CD4-positive, alpha-beta T cell (primary cell): ENCODE measurements around the gene OSBPL7. TPM values are rescaled to one million over a fixed set of nuclear protein-coding genes. Genes with fewer than 3 reads are reported as not detected.

ENCODE experiments used
- ATAC-seq: fragments of 200-7000 bp; cut with Tn5 transposase; one replicate; pipeline ENCODE4 v1.10.0; 2022; ENCODE audit warnings: mild to moderate bottlenecking; ENCODE audit not compliant: poor library complexity
- CTCF ChIA-PET: fragments of 350-600 bp; sonication (Branson Sonifier 250); formaldehyde crosslinking; loops from one replicate; lab custom pipeline; 2021; ENCODE audit warnings: antibody characterized with exemption, inconsistent platforms; lab: Charles Lee
- POLR2A ChIA-PET: fragments of 350-600 bp; sonication (Branson Sonifier 250); formaldehyde crosslinking; loops from one replicate; lab custom pipeline; 2021; ENCODE audit warnings: antibody characterized with exemption, inconsistent platforms; lab: Charles Lee
- DNase-seq, 14 experiments: peaks; one replicate each; pipeline ENCODE4 v3.0.0-alpha.2; 2013 to 2020; ENCODE audit warnings: mixed read lengths in 2 of 14
- H3K27ac ChIP-seq, 2 donors: one replicate each; pipeline versions ENCODE4 v1.5.1 to v1.7.0; 2013; ENCODE audit warnings: low read length in 2 of 2, low read depth in 1 of 2, mild to moderate bottlenecking in 1 of 2
- H3K27me3 ChIP-seq, 2 experiments: 1 replicate in 1 of 2; 2 replicates in 1 of 2; pipeline versions ENCODE4 v1.6.1 to v1.7.0; 2013; ENCODE audit warnings: low read length in 2 of 2, control low read depth in 1 of 2, mild to moderate bottlenecking in 1 of 2, moderate library complexity in 1 of 2; ENCODE audit not compliant: insufficient read depth in 2 of 2, control insufficient read depth in 1 of 2
- H3K36me3 ChIP-seq: one replicate; pipeline ENCODE4 v1.6.1; 2013; ENCODE audit warnings: low read length, control low read depth; ENCODE audit not compliant: insufficient read depth
- H3K4me1 ChIP-seq: one replicate; pipeline ENCODE4 v1.6.1; 2013; ENCODE audit warnings: low read length, control low read depth; ENCODE audit not compliant: insufficient read depth
- H3K4me3 ChIP-seq: one replicate; pipeline ENCODE4 v1.5.1; 2013; ENCODE audit warnings: mild to moderate bottlenecking, low read length, moderate library complexity
- H3K9me3 ChIP-seq, 2 experiments: 1 replicate in 1 of 2; 2 replicates in 1 of 2; pipeline versions ENCODE4 v1.6.1 to v1.7.0; 2013; ENCODE audit warnings: low read length in 2 of 2, mild to moderate bottlenecking in 2 of 2, control low read depth in 1 of 2, moderate library complexity in 1 of 2; ENCODE audit not compliant: control insufficient read depth in 1 of 2, insufficient read depth in 1 of 2
- H3K27ac Mint-ChIP-seq: one replicate; pipeline ENCODE4 v1.8.0; 2020; ENCODE audit warnings: mixed read lengths
- H3K27me3 Mint-ChIP-seq: one replicate; pipeline ENCODE4 v1.8.0; 2021; ENCODE audit warnings: mixed read lengths
- H3K36me3 Mint-ChIP-seq: one replicate; pipeline ENCODE4 v1.8.0; 2021; ENCODE audit warnings: low read depth, mixed read lengths
- H3K4me1 Mint-ChIP-seq: one replicate; pipeline ENCODE4 v1.8.0; 2021; ENCODE audit warnings: low read depth, mixed read lengths
- H3K4me3 Mint-ChIP-seq: one replicate; pipeline ENCODE4 v1.8.0; 2020; ENCODE audit warnings: mild to moderate bottlenecking, mixed read lengths
- H3K9me3 Mint-ChIP-seq: one replicate; pipeline ENCODE4 v1.8.0; 2020; ENCODE audit warnings: mixed read lengths
- intact Hi-C, 2 experiments: fragments of 100-400 bp; cut with DNase I in 1 of 2; cut with micrococcal nuclease in 1 of 2; formaldehyde crosslinking; loops; one replicate each; pipeline versions ENCODE4 v1.15.1 to v1.9.0; 2023 to 2025; cut with DNase I, micrococcal nuclease
- total RNA-seq, 174 experiments: library from RNA in 2 of 174; stranded (reverse) in 2 of 174; gene quantifications; one replicate each; pipeline ENCODE4 v1.2.3 and lab custom pipeline; 2021 to 2026
- TF ChIP-seq, protein P1 (sequence below): fragments of 200-600 bp; IDR thresholded peaks from one replicate; pipeline ENCODE4 v1.8.0; 2022; ENCODE audit warnings: antibody characterized with exemption, mild to moderate bottlenecking

The OSBPL7 gene
- total RNA-seq, 2 experiments from 2014 or later, result 30.1 to 30.8 TPM

DNA sequence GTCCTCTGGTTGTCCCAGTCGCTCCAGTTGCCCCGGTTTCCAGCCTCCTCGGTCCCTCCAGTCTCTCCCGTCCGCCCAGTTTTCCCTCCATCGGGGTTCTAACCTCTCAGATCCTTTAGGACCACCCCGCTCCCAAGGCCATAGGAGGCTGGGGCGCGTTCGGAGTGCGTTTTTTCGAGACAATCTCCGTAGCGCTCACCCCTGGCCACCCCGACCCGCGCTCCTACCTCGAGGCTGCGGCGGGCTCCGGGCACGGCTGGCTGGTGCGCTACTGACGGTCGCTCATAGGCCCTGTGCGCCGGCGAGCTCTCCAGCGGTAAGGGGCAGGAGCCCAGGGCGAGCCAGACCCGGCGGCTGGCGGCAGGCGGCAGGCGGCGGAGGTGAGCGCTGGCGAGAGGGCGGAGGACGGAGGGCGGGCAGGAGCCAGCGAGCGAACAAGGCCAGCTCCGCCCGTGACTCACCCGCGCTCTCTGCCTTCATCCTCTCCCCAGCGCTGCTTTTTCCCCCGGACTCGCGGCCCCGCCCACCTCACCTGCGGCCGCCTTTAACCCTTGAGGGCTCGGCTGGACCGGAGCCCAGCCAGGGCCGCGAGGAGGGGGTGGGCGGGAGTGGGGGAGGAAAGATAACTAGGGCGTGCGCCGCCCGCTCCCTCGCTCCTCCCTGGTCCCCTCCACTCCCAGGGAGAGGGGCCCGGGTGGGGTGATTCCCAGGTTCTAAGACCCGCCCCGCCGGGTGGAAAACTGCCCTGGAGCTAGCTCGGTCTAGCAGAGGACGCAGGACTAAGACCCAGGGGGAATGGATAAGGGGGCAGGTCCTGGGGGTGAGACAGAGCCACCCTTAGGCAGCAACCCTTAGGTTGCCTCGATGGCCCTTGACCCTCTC, 29.3 kb upstream of the OSBPL7 start, which contains the start of gene SP6:
Gene SP6, minus strand, starts transcription at position 472 of the 882 bp plus-strand sequence. CDS start 2,734 bp downstream, outside the sequence.
- intact Hi-C loops, result no loop called here
- TF ChIP-seq, protein P1, sequence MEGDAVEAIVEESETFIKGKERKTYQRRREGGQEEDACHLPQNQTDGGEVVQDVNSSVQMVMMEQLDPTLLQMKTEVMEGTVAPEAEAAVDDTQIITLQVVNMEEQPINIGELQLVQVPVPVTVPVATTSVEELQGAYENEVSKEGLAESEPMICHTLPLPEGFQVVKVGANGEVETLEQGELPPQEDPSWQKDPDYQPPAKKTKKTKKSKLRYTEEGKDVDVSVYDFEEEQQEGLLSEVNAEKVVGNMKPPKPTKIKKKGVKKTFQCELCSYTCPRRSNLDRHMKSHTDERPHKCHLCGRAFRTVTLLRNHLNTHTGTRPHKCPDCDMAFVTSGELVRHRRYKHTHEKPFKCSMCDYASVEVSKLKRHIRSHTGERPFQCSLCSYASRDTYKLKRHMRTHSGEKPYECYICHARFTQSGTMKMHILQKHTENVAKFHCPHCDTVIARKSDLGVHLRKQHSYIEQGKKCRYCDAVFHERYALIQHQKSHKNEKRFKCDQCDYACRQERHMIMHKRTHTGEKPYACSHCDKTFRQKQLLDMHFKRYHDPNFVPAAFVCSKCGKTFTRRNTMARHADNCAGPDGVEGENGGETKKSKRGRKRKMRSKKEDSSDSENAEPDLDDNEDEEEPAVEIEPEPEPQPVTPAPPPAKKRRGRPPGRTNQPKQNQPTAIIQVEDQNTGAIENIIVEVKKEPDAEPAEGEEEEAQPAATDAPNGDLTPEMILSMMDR, result no peak
- Histone ChIP-seq H3K4me3 (peak within 1 kb of the TSS; percentile 35), H3K27ac (no peak within 1 kb of the TSS), H3K9me3 (peaks cover 0 to 13% of the 10 kb centered on the region in 2 experiments), H3K36me3 (no peaks in the 10 kb centered on the region), H3K4me1 (peaks cover 46% of the 10 kb centered on the region), H3K27me3 (peaks cover 71 to 88% of the 10 kb centered on the region in 2 experiments)
- peak; percentile 33 to 83 (median 64) for DNase-seq
- peak within 1 kb of the TSS; percentile 65 for H3K4me3 Mint-ChIP-seq
- H3K36me3 Mint-ChIP-seq, result no peaks in the 10 kb centered on the region
- peak; percentile 82 for ATAC-seq
- no peak within 1 kb of the TSS for H3K27ac Mint-ChIP-seq
- peaks cover 87% of the 10 kb centered on the region for H3K27me3 Mint-ChIP-seq
- POLR2A ChIA-PET, result interaction anchor here (1.1 to 2.0 kb wide), 3 partner anchors 10 to 44 kb away, joined by 4 to 9 read pairs (median 5); partner anchors contain the start of genes SCRN2 and SP2
- peaks cover 24% of the 10 kb centered on the region for H3K4me1 Mint-ChIP-seq
- H3K9me3 Mint-ChIP-seq, result no peaks in the 10 kb centered on the region
- CTCF ChIA-PET, result interaction anchor here (1.2 to 2.1 kb wide), 3 partner anchors 10 to 118 kb away, joined by 3 to 6 read pairs (median 6); partner anchors contain the start of genes SCRN2 and TBX21

- H3K9me3 Mint-ChIP-seq, result no peaks in the 10 kb centered on the region
- DNase-seq (no peak), ATAC-seq (no peak)
- H3K4me1 ChIP-seq, result peaks cover 46% of the 10 kb centered on the region
- no peaks in the 10 kb centered on the region for H3K36me3 Mint-ChIP-seq
- peaks cover 0 to 13% of the 10 kb centered on the region in 2 experiments for H3K9me3 ChIP-seq
- no peaks in the 10 kb centered on the region for H3K36me3 ChIP-seq
- peak overlapping the region; percentile 45 for H3K4me3 Mint-ChIP-seq
- TF ChIP-seq, protein P1, result no peak
- H3K27ac Mint-ChIP-seq, result no peak overlapping the region
- H3K27ac ChIP-seq, result no peak overlapping the region
- H3K27me3 ChIP-seq, result peaks cover 74 to 90% of the 10 kb centered on the region in 2 experiments
- peaks cover 87% of the 10 kb centered on the region for H3K27me3 Mint-ChIP-seq
- H3K4me1 Mint-ChIP-seq, result peaks cover 24% of the 10 kb centered on the region
- H3K4me3 ChIP-seq, result no peak overlapping the region
- POLR2A ChIA-PET, result interaction anchor here (1.1 to 2.0 kb wide), 3 partner anchors 9 to 45 kb away, joined by 4 to 9 read pairs (median 5); partner anchors contain the start of genes SCRN2 and SP2
- CTCF ChIA-PET, result interaction anchor here (1.2 to 8.4 kb wide), 3 partner anchors 9 to 39 kb away, joined by 6 to 86 read pairs (median 6); partner anchors contain the start of gene SCRN2
- intact Hi-C loops, result no loop called here
These were observed 28.7 kb upstream of the OSBPL7 start for GRCh38 chr17:47850373-47850691.

DNA sequence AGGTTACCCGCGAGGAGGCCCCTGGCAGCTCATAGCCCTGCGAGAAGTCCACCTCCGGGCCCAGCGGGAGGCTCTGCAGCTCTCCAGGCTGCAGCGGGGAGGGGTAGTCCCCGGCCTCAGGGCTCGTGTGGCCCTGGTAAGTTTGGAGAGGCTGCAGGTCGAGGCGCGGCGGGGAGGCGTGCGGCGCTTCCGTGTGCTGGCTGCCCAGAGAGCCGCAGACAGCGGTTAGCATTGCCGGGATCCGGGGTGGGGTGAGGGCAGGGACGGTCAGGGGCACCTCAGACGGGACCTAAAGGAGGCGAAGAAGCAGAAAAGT, 26.6 kb upstream of the OSBPL7 start:
- ChIA-PET CTCF (interaction anchor here (0.8 to 8.4 kb wide), 4 partner anchors 9 to 41 kb away, joined by 3 to 86 read pairs (median 4); no protein-coding TSS in a partner anchor), POLR2A (interaction anchor here (1.1 to 2.0 kb wide), 2 partner anchors 37 to 47 kb away, joined by 3 to 9 read pairs; no protein-coding TSS in a partner anchor)
- ATAC-seq, result no peak
- no peaks in the 10 kb centered on the region for H3K36me3 ChIP-seq
- H3K4me1 ChIP-seq, result peaks cover 50% of the 10 kb centered on the region
- Mint-ChIP-seq H3K27ac (no peak overlapping the region), H3K9me3 (no peaks in the 10 kb centered on the region), H3K4me1 (peaks cover 26% of the 10 kb centered on the region), H3K27me3 (peaks cover 79% of the 10 kb centered on the region), H3K4me3 (no peak overlapping the region), H3K36me3 (no peaks in the 10 kb centered on the region)
- no peak overlapping the region for H3K4me3 ChIP-seq
- peaks cover 0 to 13% of the 10 kb centered on the region in 2 experiments for H3K9me3 ChIP-seq
- peaks cover 81 to 87% of the 10 kb centered on the region in 2 experiments for H3K27me3 ChIP-seq
- intact Hi-C loops, result loop anchor here in 1 of 2 experiments (10.0 kb wide), 1 partner anchor 767 kb away; the partner anchor contains the start of genes HOXB7 and HOXB8
- H3K27ac ChIP-seq, result no peak overlapping the region
- no peak for DNase-seq
- TF ChIP-seq, protein P1, result no peak
